Spleen (tissue), 11 donors: Measurements from ENCODE around the gene ITGB5. TPM values are rescaled to one million over a fixed set of nuclear protein-coding genes. Genes with fewer than 3 reads are reported as not detected.
"Not testable (repeated sequence)": the region's sequence is repeated elsewhere in the genome, so short reads cannot be mapped to it uniquely, and the experiment has no call there.

ENCODE experiments used
- DNase-seq: peaks from one replicate; pipeline ENCODE4 v3.0.0-alpha.2; 2020
- H3K27ac ChIP-seq, 8 donors: fragments of 200-600 bp; sonication (generic) in 7 of 8; 1 replicate in 4 of 8; 2 replicates in 4 of 8; pipeline versions ENCODE4 v1.5.0 to v1.8.0; 2016 to 2021; ENCODE audit warnings: inconsistent platforms in 4 of 8, mild to moderate bottlenecking in 4 of 8, moderate library complexity in 1 of 8
- H3K27me3 ChIP-seq, 7 donors: fragments of 200-600 bp; sonication (generic) in 6 of 7; replicated peaks in 1 of 7; 1 replicate in 4 of 7; 2 replicates in 3 of 7; pipeline versions ENCODE4 v1.5.0 to v1.8.0; 2016 to 2021; ENCODE audit warnings: inconsistent platforms in 3 of 7, mild to moderate bottlenecking in 1 of 7
- H3K36me3 ChIP-seq, 6 donors: fragments of 200-600 bp; sonication (generic) in 5 of 6; 1 replicate in 4 of 6; 2 replicates in 2 of 6; pipeline versions ENCODE4 v1.5.0 to v1.8.0; 2016 to 2021; ENCODE audit warnings: inconsistent platforms in 2 of 6
- H3K4me1 ChIP-seq, 6 donors: fragments of 200-600 bp; sonication (generic) in 5 of 6; 1 replicate in 3 of 6; 2 replicates in 3 of 6; pipeline versions ENCODE4 v1.5.0 to v1.8.0; 2016 to 2021; ENCODE audit warnings: inconsistent platforms in 3 of 6
- H3K4me3 ChIP-seq, 8 donors: fragments of 200-600 bp; sonication (generic) in 7 of 8; 1 replicate in 4 of 8; 2 replicates in 4 of 8; pipeline versions ENCODE4 v1.5.0 to v1.8.0; 2016 to 2021; ENCODE audit warnings: inconsistent platforms in 4 of 8, mild to moderate bottlenecking in 4 of 8, moderate library complexity in 2 of 8
- H3K9me3 ChIP-seq, 8 donors: fragments of 200-600 bp; sonication (generic) in 7 of 8; 1 replicate in 4 of 8; 2 replicates in 4 of 8; pipeline versions ENCODE4 v1.5.0 to v1.8.0; 2016 to 2021; ENCODE audit warnings: inconsistent platforms in 4 of 8
- POLR2A ChIP-seq, 3 donors: fragments of 450-650 bp; IDR thresholded peaks; one replicate each; pipeline ENCODE4 v1.5.1; 2017; ENCODE audit warnings: antibody characterized with exemption in 3 of 3, mild to moderate bottlenecking in 1 of 3
- POLR2AphosphoS5 ChIP-seq, 3 donors: sonication (generic); formaldehyde crosslinking; IDR thresholded peaks; one replicate each; pipeline ENCODE4 v1.5.1; 2017; ENCODE audit warnings: antibody characterized with exemption in 3 of 3
- WGBS, 5 donors: extraction: QIAGEN DNeasy Blood & Tissue Kit in 3 of 5; methylation state at CpG; one replicate each; pipeline versions ENCODE4 v1.1.5 to v1.1.7; 2013 to 2018; 5-methylcytosine and 5-hydroxymethylcytosine counted together
- intact Hi-C: fragments of 100-400 bp; cut with DNase I; formaldehyde crosslinking; loops from one replicate; pipeline ENCODE4 v1.15.0; 2023; ENCODE audit warnings: low total_unique reads
- polyA plus RNA-seq, 3 donors: library from polyadenylated mRNA; stranded (reverse); fragments of 200-250 nt; gene quantifications; one replicate each; pipeline ENCODE4 v1.2.1, GENCODE V29; 2013
- total RNA-seq, 7 donors: library from RNA; depleted of rRNA in 3 of 7; stranded (reverse); fragments of >200 nt in 3 of 7; fragmentation: NEBNext Ultra II Directional in 4 of 7; extraction: Animal tissue kit (Norgen Biotek cat#: 25700) in 4 of 7; gene quantifications; one replicate each; pipeline versions ENCODE4 v1.1.0 to v1.2.1, GENCODE V29; 2016 to 2021
- TF ChIP-seq, protein P1 (sequence below), 11 experiments: fragments of 200-600 bp in 7 of 11; fragments of 450-650 bp in 4 of 11; sonication (generic) in 4 of 11; IDR thresholded peaks in 8 of 11; conservative IDR thresholded peaks in 3 of 11; 1 replicate in 7 of 11; 2 replicates in 4 of 11; pipeline versions ENCODE4 v1.4.0 to v1.8.0; 2016 to 2021; ENCODE audit warnings: antibody characterized with exemption in 11 of 11, inconsistent platforms in 4 of 11, mild to moderate bottlenecking in 1 of 11
- donor health status: healthy with polysubstance abuse.
- donor health status: DM: no; HTN: no; CAD: no; lungs with moderate emphysema.
- donor health status: DM: no; HTN: no; CAD: no.
- donor health status: Bipolar disorder and iron deficiency.
- donor health status: healthy.
- donor health status: DM: no; HTN: no; CAD: no.
- donor health status: DM: yes; HTN: yes; CAD: no.

Gene ITGB5
- total and polyA plus RNA-seq, 10 donors: 7.4 to 227 (median 108) TPM

DNA sequence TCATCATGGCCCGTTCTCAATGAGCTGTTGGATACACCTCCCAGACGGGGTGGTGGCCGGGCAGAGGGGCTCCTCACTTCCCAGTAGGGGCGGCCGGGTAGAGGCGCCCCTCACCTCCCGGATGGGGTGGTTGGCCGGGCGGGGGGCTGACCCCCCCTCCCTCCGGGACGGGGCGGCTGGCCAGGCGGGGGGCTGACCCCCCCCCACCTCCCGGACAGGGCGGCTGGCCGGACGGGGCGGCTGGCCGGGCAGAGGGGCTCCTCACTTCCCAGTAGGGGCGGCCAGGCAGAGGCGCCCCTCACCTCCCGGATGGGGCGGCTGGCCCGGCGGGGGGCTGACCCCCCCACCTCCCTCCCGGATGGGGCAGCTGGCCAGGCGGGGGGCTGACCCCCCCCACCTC is 137.3 kb downstream of the ITGB5 start:
- DNase-seq, H3K27me3 ChIP-seq, H3K4me1 ChIP-seq, H3K9me3 ChIP-seq, H3K27ac ChIP-seq, H3K4me3 ChIP-seq, intact Hi-C loops: not testable (repeated sequence)
- H3K36me3 ChIP-seq: peaks cover 0 to 32% (median 13%) of the 10 kb centered on the region in 6 donors
- 88 to 95% (median 93%) methylated on average over 8 to 22 of the region's 27 CpGs for WGBS, 5 donors
- TF ChIP-seq POLR2AphosphoS5 (IDR thresholded peaks at IDR 0.05): peak in 1 of 3 donors; percentile 8

GRCh38 chr3:124748560-124749198 is 138.5 kb downstream of the ITGB5 start:
- Histone ChIP-seq H3K4me3 (no peak overlapping the region), H3K27me3 (no peaks in the 10 kb centered on the region), H3K4me1 (no peaks in the 10 kb centered on the region), H3K27ac (peak overlapping the region in 7 of 8 donors; percentile 32 to 73 (median 51)), H3K9me3 (no peaks in the 10 kb centered on the region), H3K36me3 (peaks cover 0 to 44% (median 25%) of the 10 kb centered on the region in 6 donors)
- TF ChIP-seq POLR2AphosphoS5 (IDR thresholded peaks at IDR 0.05): peak in 1 of 3 donors; percentile 36
- TF ChIP-seq, protein P1, sequence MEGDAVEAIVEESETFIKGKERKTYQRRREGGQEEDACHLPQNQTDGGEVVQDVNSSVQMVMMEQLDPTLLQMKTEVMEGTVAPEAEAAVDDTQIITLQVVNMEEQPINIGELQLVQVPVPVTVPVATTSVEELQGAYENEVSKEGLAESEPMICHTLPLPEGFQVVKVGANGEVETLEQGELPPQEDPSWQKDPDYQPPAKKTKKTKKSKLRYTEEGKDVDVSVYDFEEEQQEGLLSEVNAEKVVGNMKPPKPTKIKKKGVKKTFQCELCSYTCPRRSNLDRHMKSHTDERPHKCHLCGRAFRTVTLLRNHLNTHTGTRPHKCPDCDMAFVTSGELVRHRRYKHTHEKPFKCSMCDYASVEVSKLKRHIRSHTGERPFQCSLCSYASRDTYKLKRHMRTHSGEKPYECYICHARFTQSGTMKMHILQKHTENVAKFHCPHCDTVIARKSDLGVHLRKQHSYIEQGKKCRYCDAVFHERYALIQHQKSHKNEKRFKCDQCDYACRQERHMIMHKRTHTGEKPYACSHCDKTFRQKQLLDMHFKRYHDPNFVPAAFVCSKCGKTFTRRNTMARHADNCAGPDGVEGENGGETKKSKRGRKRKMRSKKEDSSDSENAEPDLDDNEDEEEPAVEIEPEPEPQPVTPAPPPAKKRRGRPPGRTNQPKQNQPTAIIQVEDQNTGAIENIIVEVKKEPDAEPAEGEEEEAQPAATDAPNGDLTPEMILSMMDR (IDR thresholded peaks at IDR 0.05 in 8 of 11, conservative IDR thresholded peaks at IDR 0.05 in 3 of 11): no peak
- intact Hi-C loops: no loop called here
- DNase-seq: no peak
- 81 to 92% (median 90%) methylated on average over 8 of the region's 8 CpGs for WGBS, 5 donors

- Histone ChIP-seq H3K36me3 (peaks cover 0 to 57% (median 37%) of the 10 kb centered on the region in 6 donors), H3K27me3 (no peaks in the 10 kb centered on the region), H3K4me3 (no peak overlapping the region), H3K27ac (peak overlapping the region in 3 of 8 donors; percentile 58 to 73 (median 68)), H3K4me1 (no peaks in the 10 kb centered on the region), H3K9me3 (no peaks in the 10 kb centered on the region)
- 89 to 94% (median 94%) methylated on average over 13 to 14 of the region's 14 CpGs for WGBS, 5 donors
- no peak for TF ChIP-seq POLR2A (IDR thresholded peaks at IDR 0.05)
- TF ChIP-seq, protein P1 (IDR thresholded peaks at IDR 0.05 in 8 of 11, conservative IDR thresholded peaks at IDR 0.05 in 3 of 11): no peak
- no peak for TF ChIP-seq POLR2AphosphoS5 (IDR thresholded peaks at IDR 0.05)
- intact Hi-C loops: no loop called here
- DNase-seq: no peak
Measured at GRCh38 chr3:124747111-124747981, 139.8 kb downstream of the ITGB5 start.

DNA sequence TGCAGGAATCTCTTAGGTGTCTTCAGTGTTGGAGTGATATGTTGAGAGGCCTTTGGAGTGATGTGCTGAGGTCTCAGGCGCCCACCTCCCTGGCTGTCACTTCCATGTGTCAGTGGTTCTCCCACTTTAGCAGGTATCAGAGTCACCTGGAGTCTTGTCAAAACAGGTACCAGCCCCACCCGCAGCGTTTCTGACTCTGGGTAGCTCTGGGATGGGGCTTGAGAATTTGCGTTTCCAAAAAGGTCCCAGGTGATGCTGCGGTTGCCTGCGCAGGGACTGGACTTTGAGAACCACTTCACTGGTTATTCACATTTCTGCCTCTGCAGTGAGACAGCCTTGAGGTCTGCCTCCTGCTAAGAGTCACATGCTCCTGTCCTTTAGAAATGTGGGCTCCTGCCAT is 141.4 kb downstream of the ITGB5 start:
- no peak for DNase-seq
- Histone ChIP-seq H3K27me3 (no peaks in the 10 kb centered on the region), H3K4me1 (no peaks in the 10 kb centered on the region), H3K27ac (peak overlapping the region in 2 of 8 donors; percentile 15 to 36), H3K36me3 (peaks cover 0 to 73% (median 50%) of the 10 kb centered on the region in 6 donors), H3K4me3 (no peak overlapping the region), H3K9me3 (no peaks in the 10 kb centered on the region)
- TF ChIP-seq POLR2A (IDR thresholded peaks at IDR 0.05) (no peak), POLR2AphosphoS5 (IDR thresholded peaks at IDR 0.05) (no peak)
- TF ChIP-seq, protein P1 (IDR thresholded peaks at IDR 0.05 in 8 of 11, conservative IDR thresholded peaks at IDR 0.05 in 3 of 11): no peak
- WGBS, 5 donors: 96 to 100% (median 99%) methylated on average over 1 to 6 of the region's 6 CpGs
- intact Hi-C loops: no loop called here
